GM18517 (cell line): ENCODE data around the gene CHTF18.

ENCODE experiments used
- ATAC-seq: cut with Tn5 transposase; IDR thresholded peaks from one replicate; pipeline ENCODE4 v1.9.1; 2021; ENCODE audit warnings: mild to moderate bottlenecking, moderate library complexity; ENCODE audit not compliant: unreplicated experiment

The CHTF18 gene

GRCh38 chr16:760065-760464 lies 28.4 kb upstream of the CHTF18 start:
- no peak for ATAC-seq

- no peak for ATAC-seq
Measured at GRCh38 chr16:760545-761343, 27.7 kb upstream of the CHTF18 start, which contains the start of gene MSLN. MSLN (plus strand) TSS chr16:760734; CDS start chr16:762681, 1,947 bp downstream.

- no peak for ATAC-seq
Measured at GRCh38 chr16:761625-762513, 26.6 kb upstream of the CHTF18 start.

- ATAC-seq: no peak
Measured at GRCh38 chr16:762595-763268, 25.7 kb upstream of the CHTF18 start.

GRCh38 chr16:763369-764183 lies 24.8 kb upstream of the CHTF18 start:
- no peak for ATAC-seq

- ATAC-seq: no peak
Measured at GRCh38 chr16:764184-764750, 24.2 kb upstream of the CHTF18 start.

GRCh38 chr16:764848-765487 lies 23.5 kb upstream of the CHTF18 start:
- no peak for ATAC-seq

GRCh38 chr16:765488-765865 lies 22.9 kb upstream of the CHTF18 start:
- ATAC-seq: no peak

GRCh38 chr16:766008-766819 lies 22.2 kb upstream of the CHTF18 start:
- ATAC-seq: no peak

- ATAC-seq: no peak
Measured at GRCh38 chr16:766820-767640, 21.4 kb upstream of the CHTF18 start.

- ATAC-seq: no peak
Measured at GRCh38 chr16:767743-768235, 20.6 kb upstream of the CHTF18 start.

GRCh38 chr16:768428-768827 lies 20.0 kb upstream of the CHTF18 start:
- no peak for ATAC-seq

GRCh38 chr16:769184-769784 lies 19.1 kb upstream of the CHTF18 start:
- no peak for ATAC-seq

GRCh38 chr16:769934-770333 lies 18.5 kb upstream of the CHTF18 start:
- ATAC-seq: no peak

- ATAC-seq: no peak
Measured at GRCh38 chr16:770411-770810, 18.0 kb upstream of the CHTF18 start.

- no peak for ATAC-seq
Measured at GRCh38 chr16:772959-773358, 15.5 kb upstream of the CHTF18 start.
